ENCODE results near the gene DYNAP.

Gene DYNAP, protein sequence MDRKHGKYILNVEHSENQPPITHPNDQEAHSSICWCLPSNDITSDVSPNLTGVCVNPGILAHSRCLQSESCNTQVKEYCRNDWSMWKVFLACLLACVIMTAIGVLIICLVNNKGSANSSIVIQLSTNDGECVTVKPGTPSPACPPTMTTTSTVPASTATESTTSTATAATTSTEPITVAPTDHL

DNA sequence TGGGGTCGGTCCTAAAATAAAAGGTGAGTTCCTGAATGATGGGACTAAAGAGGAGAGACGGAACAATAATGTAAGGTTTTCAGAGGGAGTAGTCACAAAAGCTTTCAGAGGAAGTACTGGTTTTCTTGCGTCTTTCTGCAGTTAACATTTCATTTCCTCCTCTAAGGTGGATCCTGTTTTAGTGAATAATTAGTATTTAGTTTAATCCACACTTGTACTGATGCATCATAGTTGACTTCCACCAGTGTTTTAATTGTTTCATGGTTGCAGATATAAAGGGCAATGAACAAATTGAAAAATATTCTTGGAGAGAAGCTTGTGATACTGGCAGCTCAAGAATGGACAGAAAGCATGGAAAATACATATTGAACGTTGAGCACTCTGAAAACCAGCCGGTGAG lies at the start of gene DYNAP:
Gene DYNAP, plus strand, starts transcription at position 301 of the 400 bp plus-strand sequence. Its CDS starts 38 bp downstream, at position 339.
- in situ Hi-C loops (cut with HindIII; ENCODE audit: low sequenced_read_pairs): no loop called here

DNA sequence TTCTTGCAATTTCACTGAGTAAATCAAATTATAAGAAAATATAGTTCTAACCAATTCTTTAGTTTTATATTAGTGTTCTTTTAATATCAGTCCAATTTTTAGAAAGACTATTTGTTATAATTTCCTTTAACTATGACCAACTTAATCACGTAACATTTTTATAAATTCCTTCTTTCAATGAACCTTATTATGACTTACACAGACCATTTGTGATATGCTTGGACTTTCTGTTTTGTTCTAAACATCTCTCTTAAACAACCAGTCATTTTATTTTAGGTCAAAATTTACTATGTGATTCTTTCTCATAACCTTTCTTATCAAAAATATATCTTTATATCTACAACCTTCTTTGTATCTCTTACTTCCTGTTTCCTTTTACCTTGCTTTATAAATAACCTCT lies 39.5 kb upstream of the DYNAP start:
- in situ Hi-C loops (cut with HindIII; ENCODE audit: low sequenced_read_pairs): no loop called here

DNA sequence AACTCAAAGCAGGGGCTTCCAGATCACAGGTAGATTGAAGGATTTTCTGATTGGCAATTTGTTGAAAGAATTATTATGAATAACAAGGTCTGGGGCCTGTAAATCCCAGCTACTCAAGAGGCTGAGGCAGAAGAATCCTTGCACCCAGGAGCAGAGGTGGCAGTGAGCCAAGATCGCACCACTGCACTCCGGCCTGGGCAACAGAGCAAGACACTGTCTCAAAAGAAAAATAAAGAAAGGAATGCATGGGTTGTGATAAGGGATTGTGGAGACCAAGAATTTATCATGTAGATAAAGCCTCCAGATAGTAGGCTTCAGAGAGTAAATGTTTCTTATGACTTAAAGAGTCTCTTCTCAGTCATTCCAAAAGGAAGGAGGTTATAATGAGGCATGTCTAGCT lies 35.8 kb upstream of the DYNAP start:
- in situ Hi-C loops (cut with HindIII; ENCODE audit: low sequenced_read_pairs): no loop called here

DNA sequence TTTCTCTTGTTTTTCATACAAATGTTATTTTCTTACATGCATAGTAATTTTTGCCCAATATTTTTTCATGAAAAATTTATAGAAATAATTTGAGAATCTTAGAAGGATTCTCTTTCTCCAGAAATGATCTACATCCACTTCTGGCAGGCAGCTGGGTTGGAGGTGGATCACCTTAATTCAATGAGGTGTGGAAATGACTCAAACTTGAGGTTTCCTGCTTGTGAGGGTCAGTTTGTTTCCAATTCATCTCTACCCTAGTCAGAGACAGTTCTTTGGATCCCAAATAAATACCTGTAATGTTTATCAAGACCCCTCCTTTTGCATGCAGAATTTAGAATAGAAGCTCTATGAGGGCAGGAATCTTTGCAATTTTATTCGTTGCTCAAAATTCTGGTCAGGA lies 35.0 kb upstream of the DYNAP start:
- in situ Hi-C loops (cut with HindIII; ENCODE audit: low sequenced_read_pairs): no loop called here

DNA sequence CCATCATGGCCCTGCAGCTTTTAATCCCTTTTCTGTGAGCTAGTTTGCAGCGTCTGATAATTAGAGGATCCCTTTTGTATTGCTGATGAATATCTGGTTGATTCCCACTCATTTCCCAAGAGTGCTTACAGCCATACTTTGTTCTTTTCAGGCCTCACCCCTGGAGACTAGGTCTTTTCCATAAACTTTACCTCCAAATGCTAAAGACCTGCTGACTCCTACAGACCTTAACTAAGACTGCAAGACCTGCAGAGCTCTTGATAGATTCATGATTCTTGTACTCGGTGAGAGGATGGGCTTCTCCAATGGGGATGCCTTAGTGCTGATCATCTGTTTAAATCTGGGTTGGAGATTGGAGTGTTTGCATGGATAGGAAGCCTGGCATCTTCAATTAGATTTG lies 33.1 kb upstream of the DYNAP start:
- in situ Hi-C loops (cut with HindIII; ENCODE audit: low sequenced_read_pairs): no loop called here

DNA sequence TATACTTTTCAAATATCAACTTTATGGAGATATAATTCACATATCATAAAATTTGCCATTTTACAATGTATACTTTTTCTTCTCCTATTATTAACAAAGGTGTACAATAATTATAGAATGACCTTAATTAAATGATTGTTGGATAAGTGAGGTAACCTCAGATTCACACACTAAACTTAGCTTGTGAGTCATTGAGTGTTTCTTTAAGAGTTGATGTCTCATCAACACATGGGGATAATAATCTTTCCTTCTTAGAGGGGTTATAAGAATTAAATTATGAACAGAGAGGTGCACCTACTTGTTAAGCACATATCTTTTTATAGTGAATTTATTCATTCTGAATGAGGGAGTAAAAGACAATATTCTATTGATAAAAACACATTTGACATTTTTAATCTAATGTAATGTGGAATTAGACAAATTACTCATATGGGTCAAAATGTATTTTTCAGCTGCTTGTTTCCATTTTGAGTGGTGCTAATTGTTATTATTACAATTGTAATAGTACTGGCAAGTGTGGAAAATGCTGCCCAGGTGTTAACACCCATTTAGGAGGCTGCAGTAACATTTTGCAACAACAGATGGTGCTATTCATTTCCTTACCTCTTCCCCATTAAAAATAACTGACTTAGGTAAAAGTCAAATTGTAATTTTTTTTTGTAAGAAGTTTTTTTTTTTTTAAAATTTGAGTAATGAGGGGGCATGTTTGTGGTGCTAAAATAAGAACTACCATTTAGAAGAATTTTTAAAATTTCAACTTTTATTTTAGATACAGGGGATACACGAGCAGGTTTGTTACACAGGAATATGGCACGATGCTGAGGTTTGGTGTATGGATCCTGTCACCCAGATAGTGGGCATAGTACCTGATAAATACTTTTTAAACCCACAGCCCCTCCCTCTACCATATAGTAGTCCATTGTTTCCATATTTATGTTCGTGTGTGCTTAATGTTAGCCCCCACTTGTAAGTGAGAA lies 32.1 kb upstream of the DYNAP start:
- in situ Hi-C loops (cut with HindIII; ENCODE audit: low sequenced_read_pairs): no loop called here

DNA sequence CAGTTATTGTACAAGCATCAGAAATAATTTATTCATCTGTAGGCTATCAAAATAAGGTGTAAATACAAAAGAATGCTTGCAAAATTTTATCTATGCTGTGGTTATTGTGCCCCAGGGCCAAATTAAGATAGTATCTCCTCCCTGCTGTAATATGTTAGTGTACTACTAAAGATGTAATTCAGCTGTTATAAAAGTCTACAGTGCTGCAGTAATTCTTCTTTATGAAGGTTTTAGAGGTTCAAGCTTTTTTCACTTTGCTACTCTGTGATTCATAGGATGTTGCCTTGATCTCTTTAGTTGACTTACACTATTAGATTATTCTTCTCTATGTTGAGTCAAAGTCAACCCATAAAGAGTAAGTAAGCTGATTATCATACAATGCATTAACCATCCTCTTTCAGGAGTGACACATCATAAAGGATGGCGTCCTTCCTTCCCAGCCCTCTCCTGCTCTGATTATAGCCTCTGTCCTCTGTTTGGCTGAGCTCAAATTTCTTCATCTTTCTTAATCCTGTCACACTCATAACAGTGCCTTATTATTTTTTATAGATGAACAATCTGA lies 29.3 kb upstream of the DYNAP start:
- in situ Hi-C loops (cut with HindIII; ENCODE audit: low sequenced_read_pairs): no loop called here

DNA sequence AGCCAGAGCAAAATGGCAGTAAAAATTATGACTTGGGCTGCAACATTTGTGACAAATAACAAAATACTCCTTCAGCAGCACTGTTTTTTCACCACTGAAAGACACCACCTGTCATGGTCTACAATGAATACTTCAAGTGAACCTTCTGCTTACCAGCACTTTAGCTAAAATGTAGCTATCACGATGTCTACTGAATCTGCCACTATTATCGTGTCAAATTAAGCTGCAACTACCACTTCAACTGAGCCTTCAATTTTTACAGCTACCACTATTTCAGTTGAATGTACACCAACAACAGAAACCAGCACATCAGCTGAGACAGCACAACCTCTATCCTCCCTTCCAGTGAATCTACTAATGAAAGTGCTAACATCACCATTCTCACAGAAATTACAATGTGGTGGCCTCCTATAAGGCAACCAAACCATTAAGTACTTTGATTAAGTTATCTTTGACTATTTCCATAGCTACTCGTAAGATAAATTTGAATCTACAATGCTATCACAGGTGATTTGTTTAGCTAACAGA lies 10.8 kb upstream of the DYNAP start:
- in situ Hi-C loops (cut with HindIII; ENCODE audit: low sequenced_read_pairs): no loop called here

DNA sequence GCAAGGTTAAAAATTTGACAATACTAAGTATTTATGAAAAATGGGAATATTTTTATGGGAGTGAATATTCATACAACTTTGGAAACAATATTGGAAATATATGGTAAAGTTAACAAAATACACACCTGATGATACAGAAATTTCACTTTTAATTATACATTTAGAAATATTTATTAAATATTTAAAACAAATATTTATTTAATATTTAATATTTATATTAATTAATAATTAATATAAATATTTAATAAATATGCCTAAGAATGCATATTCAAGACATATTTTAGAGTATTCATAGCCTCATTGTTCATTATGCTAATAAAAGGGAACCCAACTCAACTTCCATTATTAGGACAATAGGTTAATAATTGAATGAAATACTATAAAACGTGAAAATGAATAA lies 7.0 kb upstream of the DYNAP start:
- in situ Hi-C loops (cut with HindIII; ENCODE audit: low sequenced_read_pairs): no loop called here

DNA sequence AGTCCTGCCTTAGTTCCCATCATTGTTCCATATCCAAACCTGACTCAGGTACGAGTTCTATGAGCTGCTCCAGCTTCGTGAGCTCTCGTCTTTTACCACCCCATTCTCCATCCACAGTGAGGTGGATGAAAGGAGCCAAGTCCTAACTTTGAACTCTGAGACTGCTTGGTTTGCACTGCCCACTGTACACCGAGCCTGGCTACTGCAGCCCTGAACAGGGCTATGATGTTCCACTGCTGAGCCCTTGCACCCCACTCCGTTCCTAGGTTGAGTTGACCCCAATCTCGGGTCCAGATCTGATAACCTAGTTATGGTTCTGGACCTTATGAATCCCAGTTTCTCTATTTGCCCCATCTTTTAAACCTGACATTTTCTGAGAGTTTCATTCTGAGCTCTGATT lies 5.3 kb upstream of the DYNAP start:
- in situ Hi-C loops (cut with HindIII; ENCODE audit: low sequenced_read_pairs): no loop called here

DNA sequence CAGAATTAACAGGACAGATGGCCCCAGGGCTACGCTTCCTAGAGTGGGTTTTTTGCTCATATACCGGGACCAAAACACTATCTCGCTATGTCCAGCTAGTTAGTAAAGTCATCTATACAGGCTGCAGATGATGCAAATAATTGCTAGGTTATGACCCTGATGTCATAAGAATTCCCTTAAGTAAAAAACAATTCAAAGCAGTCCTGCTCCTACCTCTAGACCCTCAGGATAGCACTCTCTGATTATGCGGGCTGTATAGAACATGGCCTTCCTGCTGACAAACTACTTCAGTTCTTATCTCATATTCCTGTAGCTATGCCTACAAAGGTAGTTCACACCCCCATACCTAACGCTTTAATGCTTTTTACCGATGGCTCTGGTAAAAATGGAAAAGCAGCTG lies 13.2 kb downstream of the DYNAP start:
- in situ Hi-C loops (cut with HindIII; ENCODE audit: low sequenced_read_pairs): no loop called here

DNA sequence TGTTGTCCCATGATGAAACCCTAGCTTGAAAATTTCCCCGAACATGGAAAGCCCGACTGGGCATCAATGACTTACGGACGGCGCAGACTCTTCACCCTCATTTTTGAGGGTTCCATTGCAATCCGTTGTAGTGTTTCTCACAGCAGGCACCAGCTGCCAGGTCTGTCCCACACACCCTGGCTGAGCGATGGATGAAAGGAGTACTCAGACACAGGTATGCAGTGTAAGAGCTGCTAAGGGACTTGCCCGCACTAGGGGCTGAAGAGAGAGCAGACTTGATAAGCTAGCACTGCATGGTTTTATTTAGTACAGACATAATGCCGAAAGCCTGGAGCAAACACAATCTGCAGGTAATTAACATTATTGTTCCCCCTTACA lies 15.8 kb downstream of the DYNAP start:
- in situ Hi-C loops (cut with HindIII; ENCODE audit: low sequenced_read_pairs): no loop called here

DNA sequence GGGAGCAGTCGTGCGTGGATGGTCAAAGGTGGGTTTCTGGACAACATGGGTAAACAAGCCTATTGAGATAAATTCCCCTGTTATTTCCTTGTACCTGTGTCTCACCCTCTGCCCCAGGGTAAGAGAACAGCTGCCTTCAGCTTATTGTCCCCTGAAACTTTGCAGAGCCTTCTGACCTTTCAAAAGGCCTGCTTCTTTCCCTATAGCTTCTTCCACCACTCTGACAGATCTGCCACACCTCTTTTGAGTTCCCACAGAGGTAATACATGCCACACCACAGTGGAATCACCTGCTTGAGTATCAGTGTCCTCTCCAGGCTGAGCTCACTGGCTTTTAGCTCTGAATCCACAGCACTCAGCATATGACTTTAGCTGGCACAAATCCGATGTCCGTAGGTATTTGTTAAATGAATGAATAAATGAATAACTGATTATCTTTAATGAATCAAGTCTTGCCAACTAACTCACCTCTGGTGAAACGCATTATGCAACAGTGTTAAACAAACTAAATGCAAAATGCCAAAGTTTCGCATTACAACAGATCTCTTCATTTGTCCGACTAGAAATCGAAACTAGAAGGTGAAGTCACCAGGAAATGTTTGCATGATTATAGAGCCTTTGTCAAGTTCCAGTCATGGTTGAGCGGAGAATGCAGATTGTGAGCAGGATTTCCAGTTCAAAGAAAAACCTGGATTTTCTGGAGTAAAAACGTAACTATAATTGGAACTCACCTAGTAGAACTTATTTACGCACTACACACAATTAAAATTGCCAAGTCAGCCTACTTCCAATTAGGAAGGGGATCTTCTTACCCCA lies 16.4 kb downstream of the DYNAP start:
- in situ Hi-C loops (cut with HindIII; ENCODE audit: low sequenced_read_pairs): no loop called here

DNA sequence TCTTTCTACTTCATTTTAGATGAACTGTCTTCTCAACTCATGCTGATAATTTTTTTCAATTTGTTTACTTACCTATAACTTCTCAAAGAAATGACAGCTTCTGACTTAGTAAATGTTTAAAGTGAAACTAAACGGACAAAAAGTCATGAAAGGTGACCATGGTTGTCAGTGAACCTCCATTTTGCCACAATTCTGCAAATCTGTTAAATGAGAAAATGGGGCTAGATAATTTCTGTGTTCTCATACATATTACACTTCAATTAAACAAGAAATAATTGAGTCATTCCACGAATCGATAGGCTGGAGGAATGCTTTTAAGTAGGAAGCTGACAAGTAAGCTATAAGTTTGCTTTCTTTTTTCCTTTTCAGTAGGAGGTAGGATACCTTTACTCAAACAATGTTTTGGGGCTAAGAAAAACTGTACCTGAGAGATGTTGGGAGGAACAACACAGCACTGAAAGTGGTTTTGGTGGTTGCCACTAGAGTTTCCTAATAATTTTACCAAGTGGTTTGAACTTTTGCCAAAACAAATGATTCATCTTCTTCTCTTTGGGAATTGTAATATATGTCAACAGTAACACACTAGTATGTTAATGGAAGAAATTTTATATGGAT lies 17.1 kb downstream of the DYNAP start:
- in situ Hi-C loops (cut with HindIII; ENCODE audit: low sequenced_read_pairs): no loop called here

DNA sequence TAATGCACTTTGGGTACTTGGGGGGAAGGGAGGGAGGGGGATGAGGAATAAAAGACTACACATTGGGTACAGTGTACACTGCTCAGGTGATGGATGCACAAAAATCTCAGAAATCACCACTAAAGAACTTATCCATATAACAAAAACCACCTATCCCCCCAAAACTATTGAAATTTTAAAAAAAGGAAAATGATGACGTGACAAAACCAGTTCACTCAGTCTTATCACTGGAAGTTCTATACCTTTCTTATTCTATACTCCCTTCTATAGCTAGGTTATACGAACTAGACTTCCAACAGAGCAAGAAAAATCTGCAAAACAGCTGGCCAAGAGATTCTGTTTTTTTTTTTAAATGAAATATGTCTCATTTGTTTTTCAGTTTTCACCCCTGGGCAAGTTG lies 20.8 kb downstream of the DYNAP start:
- in situ Hi-C loops (cut with HindIII; ENCODE audit: low sequenced_read_pairs): no loop called here

DNA sequence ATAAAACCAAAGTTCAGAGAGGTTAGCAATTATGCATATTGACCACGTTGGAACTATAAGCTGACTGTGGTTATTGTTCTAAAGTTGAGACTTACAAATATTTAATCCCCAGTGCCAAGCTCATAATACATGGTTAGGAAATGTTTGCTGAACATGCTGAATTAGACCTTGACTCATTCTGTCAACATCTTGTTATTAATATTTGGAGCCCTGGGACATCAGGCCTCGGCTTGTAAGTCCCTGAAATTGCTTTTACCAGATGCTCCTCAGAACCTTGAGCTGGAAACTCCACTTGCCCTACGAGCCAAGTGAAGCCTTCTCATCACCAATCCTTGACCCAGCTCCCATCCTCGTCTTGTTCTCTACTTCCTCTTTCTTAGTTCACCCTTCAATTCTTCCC lies 21.2 kb downstream of the DYNAP start:
- in situ Hi-C loops (cut with HindIII; ENCODE audit: low sequenced_read_pairs): no loop called here

DNA sequence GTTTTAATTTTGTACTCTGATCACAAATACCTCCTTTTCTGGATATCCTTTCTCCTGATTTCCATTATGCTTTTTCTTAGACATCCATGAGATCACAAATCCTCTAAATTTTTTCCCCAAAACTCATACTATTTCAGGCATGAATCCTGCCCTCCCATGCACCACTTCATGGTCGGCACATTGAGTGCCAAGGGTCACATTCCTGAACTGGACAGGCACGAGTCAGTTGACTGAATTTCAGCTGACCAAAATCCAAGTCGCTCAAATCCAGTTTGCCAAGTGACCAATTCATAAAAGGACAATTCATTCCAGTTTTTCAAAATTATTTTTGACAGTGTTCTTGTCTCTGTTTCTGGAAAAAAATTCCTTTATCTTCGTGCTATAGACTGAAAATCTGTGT lies 22.1 kb downstream of the DYNAP start:
- in situ Hi-C loops (cut with HindIII; ENCODE audit: low sequenced_read_pairs): no loop called here

DNA sequence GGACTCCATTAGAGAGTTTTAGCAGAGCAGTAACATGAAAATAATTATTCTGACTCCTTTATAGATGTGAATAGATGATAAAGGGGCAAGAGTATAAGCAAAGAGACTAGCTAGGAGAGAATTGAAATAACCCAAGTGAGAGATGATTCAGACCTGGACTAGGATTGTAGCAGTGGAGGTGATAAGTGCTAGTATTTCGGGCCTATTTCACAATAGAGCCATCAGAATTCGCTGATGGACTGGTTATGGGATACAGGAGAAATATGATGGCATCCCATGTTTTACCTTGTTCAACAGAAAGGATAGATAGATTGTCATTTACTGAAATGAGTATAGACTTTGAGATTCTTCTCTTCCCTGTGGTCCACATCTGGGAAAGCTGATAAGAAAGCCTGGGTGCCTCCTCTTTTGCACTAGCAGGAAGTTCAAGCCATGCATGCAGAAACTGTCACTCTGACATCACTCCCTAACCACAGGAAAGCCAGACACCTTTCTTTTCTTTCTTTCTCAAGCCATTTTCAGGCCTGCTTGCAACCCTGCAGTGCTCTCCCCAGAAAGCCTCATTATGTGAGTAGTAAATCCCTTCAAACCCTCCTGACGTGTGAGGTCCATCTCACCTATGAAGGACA lies 25.3 kb downstream of the DYNAP start:
- in situ Hi-C loops (cut with HindIII; ENCODE audit: low sequenced_read_pairs): no loop called here

DNA sequence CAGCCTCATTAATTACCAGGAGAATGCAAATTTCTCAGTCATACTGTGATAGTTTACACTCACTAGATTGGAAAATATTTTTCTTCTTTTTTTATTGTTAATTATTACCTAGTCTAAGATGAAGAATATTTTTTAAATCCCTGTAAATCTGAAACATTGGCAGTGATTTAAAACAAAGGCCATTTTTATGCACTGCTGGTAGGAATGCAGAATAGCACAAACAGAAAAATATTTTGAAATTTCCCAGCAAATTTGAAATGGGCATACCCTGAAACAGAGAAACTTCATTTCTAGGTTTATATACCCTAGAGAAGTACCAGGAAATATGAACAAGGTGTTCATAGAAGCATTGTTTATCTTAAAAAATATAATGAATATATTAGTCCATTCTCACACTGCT lies 31.0 kb downstream of the DYNAP start:
- in situ Hi-C loops (cut with HindIII; ENCODE audit: low sequenced_read_pairs): no loop called here

DNA sequence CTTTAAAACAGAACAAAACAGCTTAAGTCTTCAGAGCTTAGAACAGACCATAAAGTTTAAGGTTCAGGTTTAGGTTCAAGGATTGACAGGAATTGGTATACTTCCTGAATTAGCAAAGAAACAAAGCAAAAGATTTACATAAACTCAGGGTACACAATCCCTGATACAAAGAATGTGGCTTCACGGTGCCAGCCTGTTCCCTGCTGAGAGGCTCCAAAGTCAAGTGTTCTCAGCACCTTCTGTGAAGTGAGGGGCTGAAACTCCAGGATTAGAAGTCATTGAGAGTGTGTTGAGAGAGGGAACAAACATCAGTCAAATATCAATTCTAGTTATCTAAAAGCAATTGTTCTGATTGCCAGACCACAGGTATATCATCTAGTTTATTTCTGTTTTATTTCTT lies 35.7 kb downstream of the DYNAP start:
- in situ Hi-C loops (cut with HindIII; ENCODE audit: low sequenced_read_pairs): no loop called here
